Measurements from ENCODE around the gene PLEKHM3.

GRCh38 chr2:207892716-207893402 is 132.5 kb downstream of the PLEKHM3 start:
- no peak for TF ChIP-seq POLR2A (IDR thresholded peaks at IDR 0.05)
- TF ChIP-seq CTCF (IDR thresholded peaks at IDR 0.05): no peak
- TF ChIP-seq POLR2AphosphoS5 (IDR thresholded peaks at IDR 0.05): no peak
- no peak for TF ChIP-seq EP300 (IDR thresholded peaks at IDR 0.05)
